GM18505 (cell line): ENCODE measurements around the gene SIRPA.

Experiments
- ATAC-seq: cut with Tn5 transposase; IDR thresholded peaks from one replicate; pipeline ENCODE4 v1.9.1; 2021; ENCODE audit not compliant: unreplicated experiment
- POLR2A ChIP-seq: IDR thresholded peaks from 4 replicates; pipeline ENCODE4 v1.6.1; 2011; ENCODE audit warnings: borderline replicate concordance; ENCODE audit not compliant: insufficient read depth, insufficient read length; ENCODE audit errors: extremely low read depth

The SIRPA gene

DNA sequence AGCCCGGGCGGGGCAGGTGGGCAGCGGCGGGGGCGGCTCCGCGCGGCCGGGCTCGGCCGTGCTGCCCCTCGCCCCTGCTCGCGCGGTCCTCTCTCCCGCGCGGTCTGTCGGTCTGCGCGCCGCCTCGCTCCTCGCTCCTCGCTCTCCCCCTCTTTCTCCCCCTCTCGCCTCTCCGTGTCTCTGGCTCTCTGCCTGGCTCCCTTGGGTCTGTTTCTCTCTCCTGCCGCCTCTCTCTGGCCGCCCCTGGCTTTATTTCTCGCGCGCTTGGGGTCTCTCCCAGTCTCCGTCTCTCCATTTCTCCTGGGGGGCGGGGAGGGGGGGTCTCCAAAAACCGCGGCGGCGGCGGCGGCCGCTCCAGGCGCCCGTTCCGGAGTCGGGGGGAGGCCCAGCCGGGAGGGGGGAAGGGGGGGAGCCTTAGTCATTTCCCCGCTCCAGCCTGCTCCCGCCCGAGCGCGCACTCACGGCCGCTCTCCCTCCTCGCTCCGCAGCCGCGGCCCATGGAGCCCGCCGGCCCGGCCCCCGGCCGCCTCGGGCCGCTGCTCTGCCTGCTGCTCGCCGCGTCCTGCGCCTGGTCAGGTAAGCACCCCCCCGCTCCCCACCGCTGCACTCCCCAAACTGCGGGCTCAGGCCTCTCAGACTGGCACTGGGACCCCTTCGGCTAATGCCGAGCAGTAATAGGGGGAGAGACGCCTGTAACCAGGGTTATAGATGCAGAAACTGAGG, at the start of gene SIRPA:
SIRPA (plus strand) TSS at position 457 of the 723 bp plus-strand sequence; CDS start at position 498, 41 bp downstream.
- ATAC-seq = no peak
- TF ChIP-seq POLR2A = no peak

DNA sequence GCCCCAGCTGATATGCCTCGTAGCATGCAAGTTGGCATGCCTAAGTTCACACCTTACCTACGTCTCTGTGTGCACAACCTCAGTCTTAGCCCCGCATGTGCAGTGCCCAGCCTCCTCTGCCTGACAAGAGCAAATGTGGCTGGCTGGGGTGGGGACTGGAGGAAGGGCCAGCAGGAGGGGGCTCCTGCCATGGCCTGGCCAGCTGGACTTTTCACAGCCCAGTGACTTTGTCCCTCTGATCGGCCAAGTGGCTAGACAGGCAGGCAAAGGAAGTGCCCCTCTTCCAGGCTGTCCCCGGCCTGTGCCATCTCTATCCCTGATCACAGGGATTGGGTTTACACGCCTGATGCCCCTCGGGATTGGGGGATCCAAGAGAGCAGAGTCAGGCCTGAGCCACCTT, 49.5 kb upstream of the SIRPA start:
- TF ChIP-seq POLR2A = no peak
- ATAC-seq = no peak

DNA sequence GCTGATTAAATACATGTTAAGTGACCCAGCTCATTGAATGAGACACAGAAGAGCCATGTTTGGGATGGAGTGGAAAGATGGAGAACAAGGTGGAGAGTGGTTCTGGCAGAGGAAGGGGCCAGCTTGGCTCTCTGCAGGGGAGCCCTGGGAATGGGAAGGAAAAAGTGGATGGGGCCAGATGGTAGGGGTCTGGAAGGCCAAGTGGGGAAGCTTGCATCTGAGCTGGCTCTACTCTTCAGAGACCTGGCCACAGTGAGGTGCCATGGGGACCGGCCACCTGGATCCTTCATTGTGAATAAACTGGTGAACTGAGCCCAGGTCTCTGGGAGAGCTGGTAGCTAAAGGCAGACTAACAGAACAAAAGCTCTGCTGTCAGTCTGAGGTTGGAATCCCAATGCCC, 48.9 kb upstream of the SIRPA start:
- no peak for ATAC-seq
- no peak for TF ChIP-seq POLR2A

DNA sequence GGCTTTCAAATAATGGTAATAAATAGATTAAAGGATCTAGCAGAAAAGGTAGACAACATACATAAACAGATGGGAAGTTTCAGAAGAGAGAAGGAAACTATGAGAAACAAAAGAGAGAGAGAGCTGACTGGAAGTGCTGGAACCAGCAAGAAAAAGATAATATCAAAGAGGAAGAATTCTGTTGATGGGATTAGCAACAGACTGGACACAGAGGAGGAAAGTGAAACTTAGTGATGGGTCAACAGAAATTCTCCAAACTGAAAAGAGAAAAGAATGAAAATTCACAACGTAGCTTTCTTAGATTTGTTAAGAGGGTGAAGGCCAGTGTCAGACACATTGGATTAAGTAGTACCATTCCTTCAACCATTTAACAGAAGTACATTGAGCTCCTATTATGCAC, 48.3 kb upstream of the SIRPA start:
- no peak for ATAC-seq
- no peak for TF ChIP-seq POLR2A

DNA sequence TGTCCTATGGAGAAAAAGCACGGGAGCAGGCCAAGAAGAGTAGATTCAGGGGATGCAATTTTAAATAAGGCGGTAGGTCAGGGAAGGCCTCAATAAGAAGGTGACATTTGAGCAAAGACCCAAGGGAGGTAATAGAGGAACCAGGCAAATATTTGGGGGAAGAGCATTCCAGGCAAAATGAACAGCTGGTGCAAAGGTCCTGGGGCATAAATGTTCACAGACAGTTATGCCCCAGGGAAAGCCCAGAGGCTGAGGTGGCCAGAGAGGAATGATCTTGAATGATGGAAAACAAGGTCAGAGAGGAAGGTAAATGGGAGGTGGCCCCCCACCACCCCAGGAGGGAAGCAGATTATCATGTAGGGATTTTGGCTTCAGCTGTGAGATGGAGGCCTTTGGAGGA, 47.4 kb upstream of the SIRPA start:
- ATAC-seq = no peak

DNA sequence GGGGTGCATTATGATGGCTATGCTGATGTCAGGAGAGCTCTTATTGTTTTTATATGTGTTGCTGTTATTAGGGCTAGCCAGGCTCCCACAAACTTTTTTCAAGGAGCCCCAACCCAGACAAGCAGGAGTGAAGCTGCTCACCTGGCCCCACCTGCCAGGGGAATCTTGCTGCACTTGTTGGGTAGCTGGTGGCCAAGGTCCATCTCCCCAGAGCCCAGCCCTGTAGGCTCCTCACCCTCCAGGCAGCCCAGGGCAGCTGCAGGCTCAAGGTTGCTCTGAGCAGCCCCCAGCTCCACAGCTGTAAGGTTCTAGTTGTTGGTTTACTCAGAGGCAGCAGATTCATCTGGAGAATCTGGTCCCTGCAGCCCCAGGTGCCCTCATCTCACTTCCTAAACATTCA, 46.8 kb upstream of the SIRPA start:
- no peak for TF ChIP-seq POLR2A
- no peak for ATAC-seq

More for the DNA sequence above, 47.4 kb upstream of the SIRPA start:
- no peak for TF ChIP-seq POLR2A

DNA sequence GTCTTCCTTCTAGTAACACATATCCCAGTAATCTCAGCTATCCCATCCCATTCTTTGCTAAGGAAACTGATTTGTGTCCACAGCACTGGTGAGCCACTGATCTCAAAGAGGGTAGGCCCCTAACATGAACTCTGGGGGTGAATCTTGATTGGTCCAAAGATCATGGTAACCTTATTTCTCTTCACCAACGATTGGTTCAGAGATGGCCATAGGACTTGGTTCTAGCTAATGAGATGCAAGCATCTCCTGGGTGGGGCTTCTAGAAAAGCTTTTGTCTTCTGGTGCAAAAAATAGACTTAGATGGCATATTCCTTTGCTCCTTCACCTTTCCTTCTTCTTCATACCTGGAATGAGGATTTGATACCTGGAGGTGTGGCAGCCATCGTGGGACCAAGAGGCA, 43.8 kb upstream of the SIRPA start:
- no peak for TF ChIP-seq POLR2A
- no peak for ATAC-seq

DNA sequence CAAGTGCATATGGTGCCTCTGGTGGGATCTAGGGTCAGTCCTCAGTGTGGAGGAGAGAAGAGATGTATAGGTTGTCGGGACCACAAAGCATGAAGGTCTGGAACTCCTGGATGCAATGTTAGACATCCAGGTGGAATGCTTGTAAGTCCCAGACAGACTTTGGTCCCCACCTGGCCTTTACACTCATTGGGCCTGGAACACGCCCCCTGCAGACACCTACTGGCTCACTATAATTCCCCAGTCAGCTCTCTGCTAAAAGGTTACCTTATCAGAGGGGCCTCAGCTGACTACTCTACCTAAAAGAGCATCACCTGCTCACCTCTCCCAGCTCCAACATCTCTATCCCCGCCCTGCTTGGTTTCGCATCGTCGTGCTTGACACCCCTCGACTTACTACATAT, 41.7 kb upstream of the SIRPA start:
- no peak for TF ChIP-seq POLR2A
- ATAC-seq = no peak

DNA sequence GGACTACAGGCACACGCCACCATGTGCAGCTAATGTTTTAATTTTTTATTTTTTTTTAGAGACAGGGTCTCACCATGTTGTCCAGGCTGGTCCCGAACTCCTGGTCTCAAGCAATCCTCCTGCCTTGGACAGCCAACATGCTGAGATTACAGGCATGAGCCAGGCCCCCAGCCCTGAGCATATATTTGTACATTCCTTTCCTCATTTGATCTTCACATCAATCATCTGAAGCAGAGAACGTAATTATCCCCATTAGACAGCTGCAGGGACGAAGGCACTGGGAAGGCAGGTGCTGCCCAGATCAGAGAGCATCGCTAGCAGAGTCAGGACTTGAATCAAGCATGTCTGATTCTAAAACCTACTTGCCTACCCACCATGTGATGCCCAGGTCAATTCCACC, 41.0 kb upstream of the SIRPA start:
- no peak for TF ChIP-seq POLR2A
- ATAC-seq = no peak

DNA sequence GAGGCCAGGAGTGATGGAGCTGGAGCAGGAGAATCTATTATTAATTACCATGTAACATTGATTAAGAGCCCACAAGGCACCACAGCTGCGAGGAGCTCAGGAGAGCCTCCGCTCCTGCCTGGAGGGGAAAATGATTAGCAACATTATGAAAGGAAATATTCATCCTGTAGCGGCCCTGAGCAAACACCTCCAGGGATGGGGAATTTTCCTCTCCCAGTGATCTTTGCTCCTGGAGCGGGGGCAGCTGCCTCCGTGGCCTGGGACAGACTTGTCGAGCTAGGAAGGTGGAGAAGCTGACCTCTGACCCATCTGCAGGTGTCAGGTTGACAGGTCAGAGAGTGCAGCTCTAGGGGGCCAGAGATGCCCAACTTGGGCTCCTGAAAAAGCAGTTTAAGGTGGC, 40.1 kb upstream of the SIRPA start:
- ATAC-seq = no peak
- no peak for TF ChIP-seq POLR2A

DNA sequence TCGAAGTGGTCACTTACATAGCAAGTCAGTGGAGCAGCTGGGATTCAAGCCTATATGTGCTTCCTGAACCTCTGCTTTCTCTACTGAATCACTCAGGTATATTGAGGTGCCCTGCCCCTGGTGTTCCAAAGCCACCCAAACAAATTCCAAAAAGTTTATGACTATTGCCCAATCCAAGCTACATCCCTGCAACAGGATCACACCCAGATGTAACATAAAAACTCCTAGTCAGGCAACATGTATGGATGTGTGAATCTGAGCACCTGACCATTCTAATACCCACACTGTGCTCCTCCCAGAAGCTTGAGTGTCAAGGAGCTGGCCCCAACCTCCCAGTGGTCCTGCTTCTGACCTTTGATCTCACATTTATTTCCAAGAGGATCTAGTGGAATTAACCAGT, 39.5 kb upstream of the SIRPA start:
- TF ChIP-seq POLR2A = no peak
- ATAC-seq = no peak

DNA sequence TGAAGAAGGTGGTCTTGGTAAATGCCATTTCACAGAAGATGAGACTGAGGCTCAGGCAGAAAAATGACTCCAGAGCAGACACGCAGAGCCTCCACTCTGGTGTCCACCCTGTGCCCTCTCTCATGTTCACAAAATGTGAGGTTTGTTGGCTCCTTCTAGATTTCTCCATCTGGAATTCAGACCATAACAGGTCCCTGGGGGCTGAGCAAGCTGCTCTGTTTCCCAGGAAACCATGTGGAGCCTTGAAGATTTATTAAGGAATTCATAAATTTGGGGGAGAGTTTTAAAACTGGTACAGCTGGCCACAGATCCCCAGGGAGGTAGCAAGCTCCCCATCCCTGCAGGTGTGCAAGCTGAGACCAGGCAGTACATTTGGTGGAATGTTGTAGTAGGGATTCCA, 38.8 kb upstream of the SIRPA start:
- ATAC-seq = no peak
- no peak for TF ChIP-seq POLR2A

DNA sequence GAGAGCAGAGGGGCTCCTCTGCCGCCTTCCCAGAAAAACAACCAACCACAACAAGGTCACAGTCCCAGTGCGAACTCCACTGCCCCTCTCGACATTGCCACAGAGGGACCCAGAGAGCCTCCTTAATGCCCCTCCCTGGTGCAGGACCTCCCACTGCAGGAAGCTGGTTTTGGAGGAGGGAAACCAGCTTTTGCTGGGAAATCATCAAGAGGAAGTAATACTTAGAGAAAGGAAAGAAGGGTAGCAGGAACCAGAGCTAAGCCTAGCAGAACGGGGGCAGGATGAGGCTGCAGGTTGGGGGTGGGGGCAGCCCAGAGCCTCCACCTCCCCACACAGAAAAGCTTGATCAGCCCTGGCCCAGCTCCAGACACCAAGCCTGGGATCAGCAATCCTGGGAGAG, 37.7 kb upstream of the SIRPA start:
- ATAC-seq = no peak

DNA sequence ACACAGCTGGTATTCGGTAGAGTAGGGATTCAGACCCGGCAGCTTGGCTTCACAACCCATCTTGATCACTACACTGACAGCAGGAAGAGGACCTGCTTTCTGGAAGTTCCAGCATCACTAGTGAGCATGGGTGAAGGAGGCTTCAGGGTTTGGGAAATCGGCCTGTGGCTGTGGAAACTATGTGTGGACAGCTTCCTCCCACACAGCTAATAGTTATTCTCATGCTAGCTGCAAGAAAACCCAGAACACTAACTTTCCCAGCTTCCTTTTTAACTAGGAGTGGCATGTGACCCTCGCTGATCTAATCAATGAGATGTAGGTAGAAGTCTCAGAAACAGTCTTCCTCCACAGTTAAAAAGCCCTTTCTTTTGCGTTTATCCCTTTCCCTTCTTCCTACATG, 36.3 kb upstream of the SIRPA start:
- no peak for TF ChIP-seq POLR2A
- ATAC-seq = no peak

More for the DNA sequence above, 37.7 kb upstream of the SIRPA start:
- TF ChIP-seq POLR2A = no peak

DNA sequence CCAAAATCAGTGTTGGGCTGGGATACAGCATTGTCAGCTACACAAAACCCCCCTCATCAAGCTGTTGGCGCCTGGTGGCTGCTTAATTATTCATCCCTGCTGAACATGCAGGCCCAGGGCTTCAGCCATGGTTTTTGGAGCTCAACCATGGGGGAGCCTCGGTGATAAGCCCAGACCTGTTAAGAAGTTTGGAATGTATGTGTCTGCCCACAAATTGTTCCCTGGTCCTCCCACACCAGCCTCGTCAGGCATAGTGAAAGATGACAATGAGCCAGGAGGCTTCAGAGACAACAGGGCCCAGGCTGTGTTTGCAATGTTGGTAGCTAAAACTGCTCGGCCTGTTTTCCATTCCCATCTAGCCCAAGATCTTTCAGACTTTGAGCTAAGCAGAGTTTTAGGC, 34.8 kb upstream of the SIRPA start:
- no peak for TF ChIP-seq POLR2A
- ATAC-seq = no peak
